HEK293T (cell line): ENCODE measurements around the gene NUS1.

Experiments used
- BHLHE40 ChIP-seq: fragments of 450-650 bp; IDR thresholded peaks from 2 replicates; pipeline ENCODE4 v1.6.1; 2016; ENCODE audit warnings: mild to moderate bottlenecking, moderate library complexity, borderline replicate concordance
- FOXM1 ChIP-seq: fragments of 450-650 bp; IDR thresholded peaks from 2 replicates; pipeline ENCODE4 v1.6.1; 2017; ENCODE audit warnings: mild to moderate bottlenecking, borderline replicate concordance
- NFRKB ChIP-seq: fragments of 450-650 bp; IDR thresholded peaks from 2 replicates; pipeline ENCODE4 v1.6.1; 2016; ENCODE audit warnings: mild to moderate bottlenecking, moderate library complexity

DNA sequence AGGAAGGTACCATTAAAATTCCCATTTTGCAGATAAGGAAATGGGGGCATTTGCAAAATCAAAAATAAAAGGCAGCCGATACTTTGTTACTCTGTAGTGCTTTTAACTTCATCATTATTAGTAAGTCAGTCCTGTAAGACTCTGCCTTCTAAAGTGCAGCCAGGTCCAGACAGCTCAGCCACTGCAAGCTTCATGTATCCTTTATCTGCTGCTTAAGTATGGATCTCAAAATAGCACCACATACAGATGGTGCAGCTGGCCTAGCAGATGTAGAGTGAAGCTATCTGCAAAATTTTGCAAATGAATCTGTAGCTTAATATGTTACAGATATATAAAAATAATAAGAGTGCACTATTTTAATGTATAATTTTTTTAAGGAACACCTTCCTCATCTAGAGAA lies 53.4 kb downstream of the NUS1 start:
- TF ChIP-seq NFRKB (no peak), FOXM1 (no peak), BHLHE40 (no peak)
